Gastroesophageal sphincter (tissue), 3 donors: ENCODE data around the gene DIAPH3.

ENCODE experiments used
- EP300 ChIP-seq: sonication (generic); formaldehyde crosslinking; IDR thresholded peaks from one replicate; pipeline ENCODE4 v1.6.1; 2017; ENCODE audit warnings: antibody characterized with exemption, mild to moderate bottlenecking
- POLR2A ChIP-seq, 2 donors: fragments of 450-650 bp; IDR thresholded peaks; one replicate each; pipeline ENCODE4 v1.6.1; 2017; ENCODE audit warnings: antibody characterized with exemption in 2 of 2, mild to moderate bottlenecking in 2 of 2, moderate library complexity in 1 of 2
- POLR2AphosphoS5 ChIP-seq: sonication (generic); formaldehyde crosslinking; IDR thresholded peaks from one replicate; pipeline ENCODE4 v1.6.1; 2017; ENCODE audit warnings: antibody characterized with exemption
- TF ChIP-seq, protein P1 (sequence below), 4 experiments: fragments of 200-600 bp in 2 of 4; fragments of 450-650 bp in 2 of 4; sonication (generic) in 1 of 4; IDR thresholded peaks; one replicate each; pipeline ENCODE4 v1.5.1; 2017 to 2019; ENCODE audit warnings: antibody characterized with exemption in 4 of 4, mild to moderate bottlenecking in 2 of 4, moderate library complexity in 2 of 4

DNA sequence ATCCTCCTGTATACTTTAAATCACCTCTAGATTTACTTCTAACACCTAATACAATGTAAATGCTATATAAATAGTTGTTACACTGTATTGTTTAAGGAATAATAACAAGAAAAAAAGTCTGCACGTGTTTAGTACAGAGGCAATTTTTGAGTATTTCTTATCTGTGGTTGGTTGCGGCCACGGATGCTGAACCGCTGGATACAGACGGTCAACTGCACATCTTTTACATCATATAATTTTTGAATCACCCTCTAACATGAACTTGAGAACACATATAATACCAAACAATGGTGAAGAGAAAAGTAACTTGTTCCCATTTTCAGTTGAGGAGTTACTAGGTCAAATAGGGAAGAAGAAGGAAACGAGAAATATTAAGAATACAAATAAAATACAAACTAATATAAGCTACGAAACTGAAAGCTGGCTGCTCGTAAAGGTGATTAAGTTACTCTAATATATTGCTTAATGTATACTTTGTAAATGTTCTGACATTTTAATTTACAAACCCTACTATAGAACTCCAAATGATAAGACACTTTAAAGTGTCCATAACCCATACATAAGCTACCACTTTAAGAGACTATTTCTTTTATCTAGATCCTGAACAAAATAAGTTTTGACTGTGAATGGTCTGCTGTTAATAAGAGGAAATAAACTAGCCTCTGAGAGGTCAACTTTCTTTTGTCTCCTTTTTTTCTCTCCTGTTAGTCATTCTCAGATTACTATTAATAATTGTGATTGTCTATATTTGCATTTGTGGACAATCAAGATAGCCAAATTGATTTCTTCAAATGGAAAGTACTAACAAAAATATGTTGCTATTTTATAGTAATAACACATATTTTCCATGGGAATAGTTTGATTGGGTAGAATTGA is 457.4 kb downstream of the DIAPH3 start:
- TF ChIP-seq, protein P1, sequence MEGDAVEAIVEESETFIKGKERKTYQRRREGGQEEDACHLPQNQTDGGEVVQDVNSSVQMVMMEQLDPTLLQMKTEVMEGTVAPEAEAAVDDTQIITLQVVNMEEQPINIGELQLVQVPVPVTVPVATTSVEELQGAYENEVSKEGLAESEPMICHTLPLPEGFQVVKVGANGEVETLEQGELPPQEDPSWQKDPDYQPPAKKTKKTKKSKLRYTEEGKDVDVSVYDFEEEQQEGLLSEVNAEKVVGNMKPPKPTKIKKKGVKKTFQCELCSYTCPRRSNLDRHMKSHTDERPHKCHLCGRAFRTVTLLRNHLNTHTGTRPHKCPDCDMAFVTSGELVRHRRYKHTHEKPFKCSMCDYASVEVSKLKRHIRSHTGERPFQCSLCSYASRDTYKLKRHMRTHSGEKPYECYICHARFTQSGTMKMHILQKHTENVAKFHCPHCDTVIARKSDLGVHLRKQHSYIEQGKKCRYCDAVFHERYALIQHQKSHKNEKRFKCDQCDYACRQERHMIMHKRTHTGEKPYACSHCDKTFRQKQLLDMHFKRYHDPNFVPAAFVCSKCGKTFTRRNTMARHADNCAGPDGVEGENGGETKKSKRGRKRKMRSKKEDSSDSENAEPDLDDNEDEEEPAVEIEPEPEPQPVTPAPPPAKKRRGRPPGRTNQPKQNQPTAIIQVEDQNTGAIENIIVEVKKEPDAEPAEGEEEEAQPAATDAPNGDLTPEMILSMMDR (IDR thresholded peaks at IDR 0.05) = no peak
- TF ChIP-seq POLR2A (IDR thresholded peaks at IDR 0.05) (no peak), EP300 (no peak), POLR2AphosphoS5 (no peak)
